Measurements from ENCODE around the gene AREG. TPM values are rescaled to one million over a fixed set of nuclear protein-coding genes. Genes with fewer than 3 reads are reported as not detected.

Gene AREG
- total and polyA plus RNA-seq, 2 of the 13 experiments (the other 11 are each of a cell fraction or from before 2014, with no cell fraction given): 6.2 to 7.1 TPM

GRCh38 chr4:74479009-74479408 is 34.1 kb downstream of the AREG start (continued):
- TF ChIP-seq ZNF275 (CRISPR knock-in tag; IDR thresholded peaks at IDR 0.05; ENCODE audit: borderline replicate concordance): no peak
- no peak for TF ChIP-seq CTCF (CRISPR knock-in tag; IDR thresholded peaks at IDR 0.05)
- TF ChIP-seq BCLAF1 (IDR thresholded peaks at IDR 0.05): no peak
- TF ChIP-seq RAD21 (CRISPR knock-in tag; IDR thresholded peaks at IDR 0.05): no peak
- no peak for TF ChIP-seq ZNF7 (CRISPR knock-in tag; IDR thresholded peaks at IDR 0.05)
- TF ChIP-seq, protein P1, sequence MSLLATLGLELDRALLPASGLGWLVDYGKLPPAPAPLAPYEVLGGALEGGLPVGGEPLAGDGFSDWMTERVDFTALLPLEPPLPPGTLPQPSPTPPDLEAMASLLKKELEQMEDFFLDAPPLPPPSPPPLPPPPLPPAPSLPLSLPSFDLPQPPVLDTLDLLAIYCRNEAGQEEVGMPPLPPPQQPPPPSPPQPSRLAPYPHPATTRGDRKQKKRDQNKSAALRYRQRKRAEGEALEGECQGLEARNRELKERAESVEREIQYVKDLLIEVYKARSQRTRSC (CRISPR knock-in tag; IDR thresholded peaks at IDR 0.05; ENCODE audit: low read depth): no peak
- TF ChIP-seq KLF11 (CRISPR knock-in tag; IDR thresholded peaks at IDR 0.05): no peak
- TF ChIP-seq, protein P2, sequence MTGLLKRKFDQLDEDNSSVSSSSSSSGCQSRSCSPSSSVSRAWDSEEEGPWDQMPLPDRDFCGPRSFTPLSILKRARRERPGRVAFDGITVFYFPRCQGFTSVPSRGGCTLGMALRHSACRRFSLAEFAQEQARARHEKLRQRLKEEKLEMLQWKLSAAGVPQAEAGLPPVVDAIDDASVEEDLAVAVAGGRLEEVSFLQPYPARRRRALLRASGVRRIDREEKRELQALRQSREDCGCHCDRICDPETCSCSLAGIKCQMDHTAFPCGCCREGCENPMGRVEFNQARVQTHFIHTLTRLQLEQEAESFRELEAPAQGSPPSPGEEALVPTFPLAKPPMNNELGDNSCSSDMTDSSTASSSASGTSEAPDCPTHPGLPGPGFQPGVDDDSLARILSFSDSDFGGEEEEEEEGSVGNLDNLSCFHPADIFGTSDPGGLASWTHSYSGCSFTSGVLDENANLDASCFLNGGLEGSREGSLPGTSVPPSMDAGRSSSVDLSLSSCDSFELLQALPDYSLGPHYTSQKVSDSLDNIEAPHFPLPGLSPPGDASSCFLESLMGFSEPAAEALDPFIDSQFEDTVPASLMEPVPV (CRISPR knock-in tag; IDR thresholded peaks at IDR 0.05): no peak
- TF ChIP-seq ZNF841 (CRISPR knock-in tag; IDR thresholded peaks at IDR 0.05; ENCODE audit: borderline replicate concordance): no peak
- no peak for TF ChIP-seq ZNF34 (CRISPR knock-in tag; IDR thresholded peaks at IDR 0.05; ENCODE audit: borderline replicate concordance)
- TF ChIP-seq MTA1 (CRISPR knock-in tag; IDR thresholded peaks at IDR 0.05; ENCODE audit: borderline replicate concordance): no peak
- no peak for TF ChIP-seq ZNF703 (CRISPR knock-in tag; IDR thresholded peaks at IDR 0.05; ENCODE audit: borderline replicate concordance)
- TF ChIP-seq, protein P3, sequence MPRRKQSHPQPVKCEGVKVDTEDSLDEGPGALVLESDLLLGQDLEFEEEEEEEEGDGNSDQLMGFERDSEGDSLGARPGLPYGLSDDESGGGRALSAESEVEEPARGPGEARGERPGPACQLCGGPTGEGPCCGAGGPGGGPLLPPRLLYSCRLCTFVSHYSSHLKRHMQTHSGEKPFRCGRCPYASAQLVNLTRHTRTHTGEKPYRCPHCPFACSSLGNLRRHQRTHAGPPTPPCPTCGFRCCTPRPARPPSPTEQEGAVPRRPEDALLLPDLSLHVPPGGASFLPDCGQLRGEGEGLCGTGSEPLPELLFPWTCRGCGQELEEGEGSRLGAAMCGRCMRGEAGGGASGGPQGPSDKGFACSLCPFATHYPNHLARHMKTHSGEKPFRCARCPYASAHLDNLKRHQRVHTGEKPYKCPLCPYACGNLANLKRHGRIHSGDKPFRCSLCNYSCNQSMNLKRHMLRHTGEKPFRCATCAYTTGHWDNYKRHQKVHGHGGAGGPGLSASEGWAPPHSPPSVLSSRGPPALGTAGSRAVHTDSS (CRISPR knock-in tag; conservative IDR thresholded peaks at IDR 0.05): no peak
- no peak for TF ChIP-seq DPF2 (CRISPR knock-in tag; IDR thresholded peaks at IDR 0.05; ENCODE audit: borderline replicate concordance, low read depth)
- no peak for TF ChIP-seq ZNF775 (CRISPR knock-in tag; IDR thresholded peaks at IDR 0.05; ENCODE audit: borderline replicate concordance)
- no peak for TF ChIP-seq ZNF552 (CRISPR knock-in tag; IDR thresholded peaks at IDR 0.05; ENCODE audit: borderline replicate concordance)
- no peak for TF ChIP-seq POGK (CRISPR knock-in tag; conservative IDR thresholded peaks at IDR 0.05)
- TF ChIP-seq ZNF350 (CRISPR knock-in tag; IDR thresholded peaks at IDR 0.05; ENCODE audit: borderline replicate concordance, low read depth): no peak

All from HepG2 (cell line).